ENCODE measurements around the gene ERMARD.

GRCh38 chr6:169777896-169778295 lies 26.5 kb downstream of the ERMARD start:
- TF ChIP-seq EZH2 (IDR thresholded peaks at IDR 0.05; ENCODE audit: insufficient read depth, poor library complexity, severe bottlenecking), result no peak
- TF ChIP-seq EZH2phosphoT487 (IDR thresholded peaks at IDR 0.05; ENCODE audit: insufficient read depth, low read depth), result no peak
